OCI-LY3 (cell line): ENCODE measurements around the gene DNAJC13.

Experiments
- H2AFZ ChIP-seq: fragments of 200-600, 300-600 bp; shearing (Covaris generic); 2 replicates; pipeline ENCODE4 v1.6.0; 2014; ENCODE audit warnings: antibody characterized with exemption, low read depth, low read length
- H3K27ac ChIP-seq: fragments of 200-600, 300-600 bp; sonication (generic); 2 replicates; pipeline ENCODE4 v1.5.1; 2014; ENCODE audit warnings: mild to moderate bottlenecking, low read length, moderate library complexity, mixed read lengths
- H3K27me3 ChIP-seq: fragments of 200-600, 300-600 bp; sonication (generic); 2 replicates; pipeline ENCODE4 v1.6.1; 2014; ENCODE audit warnings: low read depth, low read length, mixed read lengths
- H3K36me3 ChIP-seq: fragments of 200-600, 300-600 bp; sonication (generic); replicated peaks from 2 replicates; pipeline ENCODE3; 2014; ENCODE audit warnings: low read depth, low read length, mixed read lengths
- H3K4me1 ChIP-seq: fragments of 300-600, 200-600 bp; sonication (generic); 2 replicates; pipeline ENCODE4 v1.6.1; 2014; ENCODE audit warnings: low read length, mixed read lengths
- H3K4me2 ChIP-seq: fragments of 200-600, 300-600 bp; sonication (generic); 2 replicates; pipeline ENCODE4 v1.6.1; 2014; ENCODE audit warnings: low read length, mixed read lengths
- H3K4me3 ChIP-seq: fragments of 300-600, 200-600 bp; sonication (generic); 2 replicates; pipeline ENCODE4 v1.5.1; 2014; ENCODE audit warnings: antibody characterized with exemption, mild to moderate bottlenecking, low read length, moderate library complexity
- H3K79me2 ChIP-seq: fragments of 300-600, 200-600 bp; shearing (Covaris generic); 2 replicates; pipeline ENCODE4 v1.6.1; 2014; ENCODE audit warnings: mild to moderate bottlenecking, low read length, mixed read lengths
- H3K9ac ChIP-seq: fragments of 300-600, 200-600 bp; shearing (Covaris generic); 2 replicates; pipeline ENCODE4 v1.6.0; 2014; ENCODE audit warnings: mild to moderate bottlenecking, low read length, moderate library complexity
- H3K9me3 ChIP-seq: fragments of 200-600, 300-600 bp; shearing (Covaris generic); 2 replicates; pipeline ENCODE4 v1.6.1; 2014; ENCODE audit warnings: low read length, mixed read lengths; ENCODE audit not compliant: insufficient read depth
- H4K20me1 ChIP-seq: fragments of 200-600, 300-600 bp; sonication (generic); 2 replicates; pipeline ENCODE4 v1.6.1; 2016; ENCODE audit warnings: low read length, mixed read lengths; ENCODE audit not compliant: insufficient read depth
- CTCF ChIP-seq: fragments of 200-600, 300-600 bp; sonication (generic); IDR thresholded peaks from 2 replicates; pipeline ENCODE4 v1.5.1; 2014; ENCODE audit warnings: antibody characterized with exemption, low read length, low read depth
- EZH2phosphoT487 ChIP-seq: fragments of 200-600 bp; shearing (Covaris generic); IDR thresholded peaks from 2 replicates; pipeline ENCODE4 v1.6.1; 2018; ENCODE audit warnings: antibody characterized with exemption, mixed run types, low read depth

Gene DNAJC13

DNA sequence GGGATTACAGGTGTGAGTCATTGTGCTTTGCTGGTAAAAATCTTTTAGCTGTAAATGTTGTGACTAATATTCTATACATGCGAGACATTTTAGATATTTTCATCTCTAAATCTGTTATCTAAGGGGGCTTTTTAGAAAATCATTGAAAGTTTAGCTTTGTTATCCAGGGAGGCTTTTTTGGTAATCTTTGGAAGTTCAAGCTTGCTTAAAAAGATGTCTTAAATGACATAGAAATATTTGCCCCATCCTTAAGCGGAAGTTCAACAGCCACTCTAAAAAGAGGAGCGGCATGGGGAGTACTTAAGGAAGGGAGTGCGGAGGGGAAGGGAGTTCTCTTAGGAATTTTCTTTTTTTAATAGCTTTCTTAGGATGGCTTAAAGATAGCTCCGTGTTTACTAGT lies 26.1 kb downstream of the DNAJC13 start:
- Histone ChIP-seq H3K4me1 (peaks cover 9% of the 10 kb centered on the region), H3K27me3 (no peaks in the 10 kb centered on the region), H3K4me2 (no peak overlapping the region), H2AFZ (no peak overlapping the region), H3K9ac (no peak overlapping the region), H4K20me1 (no peaks in the 10 kb centered on the region), H3K9me3 (no peaks in the 10 kb centered on the region), H3K4me3 (no peak overlapping the region), H3K27ac (no peak overlapping the region), H3K36me3 (no peaks in the 10 kb centered on the region), H3K79me2 (no peaks in the 10 kb centered on the region)
- TF ChIP-seq CTCF (no peak), EZH2phosphoT487 (no peak)

DNA sequence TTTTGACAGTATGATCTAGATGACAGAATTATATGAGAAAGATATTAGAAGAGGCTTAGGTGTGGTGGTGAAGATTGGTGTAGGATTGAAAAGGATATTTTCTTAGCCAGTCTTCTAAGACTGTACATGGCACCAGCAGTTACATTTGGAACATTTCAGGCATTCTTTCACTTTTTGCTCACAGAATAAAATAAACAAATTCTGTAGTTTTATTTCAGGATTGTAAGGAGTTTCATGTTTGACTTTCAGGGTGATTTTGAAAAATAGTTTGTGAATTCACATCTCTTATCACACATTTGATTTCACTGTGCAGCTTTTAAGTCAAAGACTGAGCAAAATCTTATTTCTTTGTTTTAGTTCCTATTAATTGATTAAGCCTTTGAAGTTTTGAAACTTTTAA lies 27.1 kb downstream of the DNAJC13 start:
- H3K4me2 ChIP-seq, result no peak overlapping the region
- no peak overlapping the region for H3K4me3 ChIP-seq
- peaks cover 9% of the 10 kb centered on the region for H3K4me1 ChIP-seq
- no peaks in the 10 kb centered on the region for H3K27me3 ChIP-seq
- no peak for TF ChIP-seq EZH2phosphoT487
- no peak for TF ChIP-seq CTCF
- H3K9me3 ChIP-seq, result no peaks in the 10 kb centered on the region
- no peak overlapping the region for H3K27ac ChIP-seq
- H2AFZ ChIP-seq, result no peak overlapping the region
- no peaks in the 10 kb centered on the region for H3K79me2 ChIP-seq
- H3K36me3 ChIP-seq, result no peaks in the 10 kb centered on the region
- no peaks in the 10 kb centered on the region for H4K20me1 ChIP-seq
- no peak overlapping the region for H3K9ac ChIP-seq

GRCh38 chr3:132445817-132446216 lies 28.5 kb downstream of the DNAJC13 start:
- H3K79me2 ChIP-seq, result no peaks in the 10 kb centered on the region
- peaks cover 2% of the 10 kb centered on the region for H3K36me3 ChIP-seq
- TF ChIP-seq CTCF (no peak), EZH2phosphoT487 (no peak)
- no peak overlapping the region for H3K4me3 ChIP-seq
- no peaks in the 10 kb centered on the region for H4K20me1 ChIP-seq
- H2AFZ ChIP-seq, result no peak overlapping the region
- H3K9me3 ChIP-seq, result no peaks in the 10 kb centered on the region
- no peak overlapping the region for H3K27ac ChIP-seq
- H3K9ac ChIP-seq, result no peak overlapping the region
- peaks cover 9% of the 10 kb centered on the region for H3K4me1 ChIP-seq
- no peaks in the 10 kb centered on the region for H3K27me3 ChIP-seq
- no peak overlapping the region for H3K4me2 ChIP-seq

DNA sequence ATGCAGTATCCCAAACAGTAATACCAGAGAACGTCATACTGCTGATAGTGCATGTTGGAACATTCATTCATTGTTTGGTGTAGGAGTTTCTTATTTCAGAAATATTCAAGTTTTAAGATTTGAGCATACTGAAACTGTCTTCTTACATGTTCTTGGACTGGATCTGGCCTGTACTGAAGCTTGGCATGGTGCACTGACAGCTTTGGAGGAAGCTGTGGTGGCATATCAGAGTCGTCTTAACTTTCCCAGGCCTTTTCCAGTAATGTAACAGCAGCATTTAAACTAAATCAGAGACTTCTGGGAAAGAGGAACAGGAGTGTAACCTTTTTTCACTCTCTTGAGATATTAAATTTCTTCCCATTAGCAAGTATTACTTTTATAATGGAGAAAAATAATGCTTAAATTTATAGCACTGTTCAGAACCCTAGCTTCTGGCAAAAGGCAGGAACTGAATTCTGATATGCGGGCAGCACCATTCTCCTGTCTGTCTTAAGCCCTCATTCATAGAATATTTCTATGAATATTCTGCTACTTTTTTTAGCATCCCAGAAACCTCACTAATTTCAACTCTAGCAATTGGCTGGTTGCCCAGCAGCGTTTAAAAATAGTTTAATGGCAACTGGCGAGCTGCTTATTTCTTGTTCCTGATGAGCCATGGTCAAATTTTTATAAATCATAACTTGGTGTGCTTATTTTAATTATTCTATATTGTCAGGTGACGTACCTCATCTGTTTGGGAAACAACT lies 31.1 kb downstream of the DNAJC13 start:
- no peak overlapping the region for H3K9ac ChIP-seq
- no peak overlapping the region for H3K27ac ChIP-seq
- TF ChIP-seq CTCF, result no peak
- TF ChIP-seq EZH2phosphoT487, result no peak
- H4K20me1 ChIP-seq, result no peaks in the 10 kb centered on the region
- no peaks in the 10 kb centered on the region for H3K79me2 ChIP-seq
- H3K4me3 ChIP-seq, result no peak overlapping the region
- H3K36me3 ChIP-seq, result peaks cover 4% of the 10 kb centered on the region
- peaks cover 9% of the 10 kb centered on the region for H3K4me1 ChIP-seq
- H3K9me3 ChIP-seq, result no peaks in the 10 kb centered on the region
- H3K4me2 ChIP-seq, result no peak overlapping the region
- no peak overlapping the region for H2AFZ ChIP-seq
- H3K27me3 ChIP-seq, result no peaks in the 10 kb centered on the region
